A673 (cell line): Measurements from ENCODE around the gene PYY. TPM values are rescaled to one million over a fixed set of nuclear protein-coding genes. Genes with fewer than 3 reads are reported as not detected.

Source experiments
- BruUV-seq: library from RNA; stranded (reverse); fragments of 400-500 nt; replicated peaks from 2 replicates; lab custom pipeline; 2021; lab: Mats Ljungman, UMichigan
- CTCF ChIA-PET: fragments of 300-600 bp; sonication (Branson Sonifier 250); formaldehyde crosslinking; loops from one replicate; lab custom pipeline; 2022; ENCODE audit warnings: antibody characterized with exemption; lab: Charles Lee
- POLR2A ChIA-PET: fragments of 300-600 bp; sonication (Branson Sonifier 250); formaldehyde crosslinking; loops from one replicate; lab custom pipeline; 2022; ENCODE audit warnings: antibody characterized with exemption; ENCODE audit not compliant: low non-redundant PET; lab: Charles Lee
- DNase-seq: peaks from one replicate; pipeline ENCODE4 v3.0.0-alpha.2; 2015; ENCODE audit warnings: low spot score
- H3K27ac ChIP-seq: fragments of 200-600 bp; sonication (generic); 2 replicates; pipeline ENCODE4 v1.5.1; 2016; ENCODE audit warnings: mixed run types, low read depth, mild to moderate bottlenecking, mixed read lengths, antibody characterized with exemption, low read length; ENCODE audit not compliant: poor library complexity, severe bottlenecking
- H3K27me3 ChIP-seq: fragments of 200-600 bp; sonication (generic); replicated peaks from 2 replicates; pipeline ENCODE4 v1.6.1; 2017; ENCODE audit warnings: mixed run types, low read depth, mild to moderate bottlenecking, mixed read lengths, antibody characterized with exemption, low read length; ENCODE audit not compliant: insufficient read depth, poor library complexity
- H3K36me3 ChIP-seq: fragments of 200-600 bp; sonication (generic); 2 replicates; pipeline ENCODE4 v1.6.1; 2016; ENCODE audit warnings: mixed run types, mild to moderate bottlenecking, mixed read lengths, antibody characterized with exemption, low read length; ENCODE audit not compliant: insufficient read depth, poor library complexity, severe bottlenecking
- H3K4me1 ChIP-seq: fragments of 200-600 bp; sonication (generic); 2 replicates; pipeline ENCODE4 v1.6.1; 2017; ENCODE audit warnings: mixed run types, mild to moderate bottlenecking, mixed read lengths, antibody characterized with exemption, low read length; ENCODE audit not compliant: insufficient read depth, poor library complexity, severe bottlenecking
- H3K4me3 ChIP-seq: fragments of 200-600 bp; sonication (generic); 2 replicates; pipeline ENCODE4 v1.5.1; 2016; ENCODE audit warnings: low read depth, mixed run types, mild to moderate bottlenecking, mixed read lengths, low read length; ENCODE audit not compliant: poor library complexity, severe bottlenecking
- H3K9me3 ChIP-seq: fragments of 200-600 bp; sonication (generic); 2 replicates; pipeline ENCODE4 v1.6.1; 2016; ENCODE audit warnings: mixed run types, low read depth, mild to moderate bottlenecking, mixed read lengths, antibody characterized with exemption, low read length; ENCODE audit not compliant: poor library complexity, severe bottlenecking
- CTCF ChIP-seq: fragments of 300-800, 200-600 bp; sonication (generic); conservative IDR thresholded peaks from 2 replicates; pipeline ENCODE4 v1.5.1; 2017; ENCODE audit warnings: low read depth, mild to moderate bottlenecking, antibody characterized with exemption, low read length, moderate library complexity, mixed read lengths
- EZH2 ChIP-seq: fragments of 200-600 bp; sonication (generic); IDR thresholded peaks from 2 replicates; pipeline ENCODE4 v1.6.1; 2017; ENCODE audit warnings: borderline replicate concordance, low read depth, mild to moderate bottlenecking, mixed read lengths, antibody characterized with exemption, low read length; ENCODE audit not compliant: poor library complexity, severe bottlenecking
- intact Hi-C: fragments of 100-400 bp; cut with micrococcal nuclease; formaldehyde crosslinking; loops from one replicate; pipeline ENCODE4 v1.10.0; 2022; ENCODE audit not compliant: unreplicated experiment
- total RNA-seq: library from RNA; stranded (reverse); gene quantifications from 2 replicates; pipeline ENCODE4 v1.2.3, GENCODE V29; 2021

The PYY gene
- total RNA-seq, 1 experiment from 2014 or later: not detected

GRCh38 chr17:43917016-43917347 is 36.8 kb downstream of the PYY start:
- no TSS peak for BruUV-seq
- POLR2A ChIA-PET: no interaction called here
- no peaks in the 10 kb centered on the region for H3K4me1 ChIP-seq
- no peaks in the 10 kb centered on the region for H3K9me3 ChIP-seq
- TF ChIP-seq EZH2 (no peak), CTCF (no peak)
- intact Hi-C loops: no loop called here
- no peaks in the 10 kb centered on the region for H3K27me3 ChIP-seq
- H3K36me3 ChIP-seq: no peaks in the 10 kb centered on the region
- H3K4me3 ChIP-seq: no peak overlapping the region
- DNase-seq: no peak
- CTCF ChIA-PET: interaction anchor here (0.6 kb wide), 1 partner anchor 127 kb away, joined by 3 read pairs; no protein-coding TSS in a partner anchor
- H3K27ac ChIP-seq: no peak overlapping the region

- ChIA-PET CTCF (no interaction called here), POLR2A (no interaction called here)
- Histone ChIP-seq H3K27ac (no peak overlapping the region), H3K9me3 (no peaks in the 10 kb centered on the region), H3K36me3 (no peaks in the 10 kb centered on the region), H3K4me1 (no peaks in the 10 kb centered on the region), H3K27me3 (no peaks in the 10 kb centered on the region), H3K4me3 (no peak overlapping the region)
- intact Hi-C loops: no loop called here
- TF ChIP-seq EZH2 (no peak), CTCF (no peak)
- BruUV-seq: no TSS peak
- no peak for DNase-seq
Measured at GRCh38 chr17:43916385-43916784, 37.4 kb downstream of the PYY start.

- no peaks in the 10 kb centered on the region for H3K9me3 ChIP-seq
- no peak overlapping the region for H3K4me3 ChIP-seq
- CTCF ChIA-PET: interaction anchor here (0.6 kb wide), 1 partner anchor 1527 kb away, joined by 3 read pairs; the partner anchor contains the start of gene STAT3
- TF ChIP-seq CTCF: no peak
- no peak for TF ChIP-seq EZH2
- H3K36me3 ChIP-seq: no peaks in the 10 kb centered on the region
- intact Hi-C loops: no loop called here
- no peaks in the 10 kb centered on the region for H3K27me3 ChIP-seq
- BruUV-seq: no TSS peak
- DNase-seq: no peak
- H3K4me1 ChIP-seq: no peaks in the 10 kb centered on the region
- POLR2A ChIA-PET: no interaction called here
- no peak overlapping the region for H3K27ac ChIP-seq
Measured at GRCh38 chr17:43915559-43915958, 38.2 kb downstream of the PYY start.
